Measurements from ENCODE around the gene C16orf95. TPM values are rescaled to one million over a fixed set of nuclear protein-coding genes. Genes with fewer than 3 reads are reported as not detected.

C16orf95 gene
- total RNA-seq, 1 experiment from 2014 or later = 6.6 TPM

GRCh38 chr16:87325423-87325858, 8.2 kb upstream of the C16orf95 start:
- no peaks in the 10 kb centered on the region for H3K9me3 ChIP-seq
- peak; percentile 12 for DNase-seq
- H3K27me3 ChIP-seq = no peaks in the 10 kb centered on the region
- no peaks in the 10 kb centered on the region for H3K36me3 ChIP-seq
- no peak overlapping the region for H3K4me3 ChIP-seq

GRCh38 chr16:87324411-87325275, 7.5 kb upstream of the C16orf95 start:
- H3K4me3 ChIP-seq = no peak overlapping the region
- H3K36me3 ChIP-seq = no peaks in the 10 kb centered on the region
- no peaks in the 10 kb centered on the region for H3K9me3 ChIP-seq
- H3K27me3 ChIP-seq = no peaks in the 10 kb centered on the region
- DNase-seq = no peak

- H3K9me3 ChIP-seq = no peaks in the 10 kb centered on the region
- no peak overlapping the region for H3K4me3 ChIP-seq
- H3K27me3 ChIP-seq = no peaks in the 10 kb centered on the region
- DNase-seq = no peak
- no peaks in the 10 kb centered on the region for H3K36me3 ChIP-seq
Observed at GRCh38 chr16:87323727-87324410, 6.7 kb upstream of the C16orf95 start.

- Histone ChIP-seq H3K27me3 (no peaks in the 10 kb centered on the region), H3K4me3 (no peak overlapping the region), H3K36me3 (no peaks in the 10 kb centered on the region), H3K9me3 (no peaks in the 10 kb centered on the region)
- DNase-seq = no peak
Observed at GRCh38 chr16:87322833-87323726, 5.9 kb upstream of the C16orf95 start.

GRCh38 chr16:87322360-87322759, 5.2 kb upstream of the C16orf95 start:
- Histone ChIP-seq H3K27me3 (no peaks in the 10 kb centered on the region), H3K36me3 (no peaks in the 10 kb centered on the region), H3K4me3 (no peak overlapping the region), H3K9me3 (no peaks in the 10 kb centered on the region)
- DNase-seq = no peak

- Histone ChIP-seq H3K36me3 (no peaks in the 10 kb centered on the region), H3K9me3 (no peaks in the 10 kb centered on the region), H3K4me3 (no peak overlapping the region), H3K27me3 (no peaks in the 10 kb centered on the region)
- no peak for DNase-seq
Observed at GRCh38 chr16:87321336-87322107, 4.3 kb upstream of the C16orf95 start.

GRCh38 chr16:87320510-87321227, 3.5 kb upstream of the C16orf95 start:
- Histone ChIP-seq H3K27me3 (no peaks in the 10 kb centered on the region), H3K4me3 (no peak overlapping the region), H3K36me3 (no peaks in the 10 kb centered on the region), H3K9me3 (no peaks in the 10 kb centered on the region)
- DNase-seq = no peak

- no peaks in the 10 kb centered on the region for H3K27me3 ChIP-seq
- H3K36me3 ChIP-seq = no peaks in the 10 kb centered on the region
- H3K4me3 ChIP-seq = no peak overlapping the region
- no peaks in the 10 kb centered on the region for H3K9me3 ChIP-seq
- DNase-seq = no peak
Observed at GRCh38 chr16:87319997-87320491, 2.9 kb upstream of the C16orf95 start.

GRCh38 chr16:87319011-87319410, 1.8 kb upstream of the C16orf95 start:
- no peaks in the 10 kb centered on the region for H3K27me3 ChIP-seq
- DNase-seq = no peak
- H3K9me3 ChIP-seq = no peaks in the 10 kb centered on the region
- no peak overlapping the region for H3K4me3 ChIP-seq
- no peaks in the 10 kb centered on the region for H3K36me3 ChIP-seq

- Histone ChIP-seq H3K27me3 (no peaks in the 10 kb centered on the region), H3K9me3 (no peaks in the 10 kb centered on the region), H3K4me3 (peak overlapping the region; percentile 96), H3K36me3 (no peaks in the 10 kb centered on the region)
- peak; percentile 49 for DNase-seq
Observed at GRCh38 chr16:87317750-87318644, 805 bp upstream of the C16orf95 start.

- DNase-seq = no peak
- H3K36me3 ChIP-seq = no peaks in the 10 kb centered on the region
- peak overlapping the region; percentile 96 for H3K4me3 ChIP-seq
- no peaks in the 10 kb centered on the region for H3K9me3 ChIP-seq
- no peaks in the 10 kb centered on the region for H3K27me3 ChIP-seq
Observed at GRCh38 chr16:87316450-87316922, 706 bp downstream of the C16orf95 start.

- no peak overlapping the region for H3K4me3 ChIP-seq
- H3K36me3 ChIP-seq = no peaks in the 10 kb centered on the region
- no peaks in the 10 kb centered on the region for H3K27me3 ChIP-seq
- DNase-seq = no peak
- no peaks in the 10 kb centered on the region for H3K9me3 ChIP-seq
Observed at GRCh38 chr16:87314990-87315420, 2.2 kb downstream of the C16orf95 start.

- DNase-seq = no peak
- H3K27me3 ChIP-seq = no peaks in the 10 kb centered on the region
- H3K36me3 ChIP-seq = no peaks in the 10 kb centered on the region
- no peaks in the 10 kb centered on the region for H3K9me3 ChIP-seq
- no peak overlapping the region for H3K4me3 ChIP-seq
Observed at GRCh38 chr16:87312008-87312407, 5.2 kb downstream of the C16orf95 start.

GRCh38 chr16:87311387-87311786, 5.8 kb downstream of the C16orf95 start:
- Histone ChIP-seq H3K4me3 (no peak overlapping the region), H3K9me3 (no peaks in the 10 kb centered on the region), H3K36me3 (no peaks in the 10 kb centered on the region), H3K27me3 (no peaks in the 10 kb centered on the region)
- no peak for DNase-seq
